ENCODE measurements around the gene ELMO3.

Gene ELMO3

GRCh38 chr16:67242138-67242730 is 43.3 kb downstream of the ELMO3 start:
- Histone ChIP-seq H3K9ac (ENCODE audit: low read length) (no peak overlapping the region), H3K79me2 (ENCODE audit: control insufficient read depth, insufficient read depth, low read length, poor library complexity) (peaks cover 5% of the 10 kb centered on the region), H3K79me1 (ENCODE audit: low read length) (peaks cover 34% of the 10 kb centered on the region), H3K23ac (ENCODE audit: low read length) (no peak overlapping the region), H2BK120ac (ENCODE audit: insufficient read depth, low read length, poor library complexity) (peak overlapping the region; percentile 28), H2AFZ (ENCODE audit: insufficient read depth, low read length, poor library complexity) (peak overlapping the region; percentile 2), H4K8ac (ENCODE audit: low read depth, low read length) (no peak overlapping the region), H2BK12ac (ENCODE audit: low read length) (peak overlapping the region; percentile 86), H3K4ac (ENCODE audit: low read depth, low read length) (peak overlapping the region; percentile 11), H2BK5ac (ENCODE audit: low read depth, low read length, poor library complexity) (peak overlapping the region; percentile 42), H3K27ac (ENCODE audit: low read depth, low read length) (peak overlapping the region; percentile 95), H3K4me1 (ENCODE audit: control insufficient read depth in 1 of 2, insufficient read depth in 2 of 2, low read length in 2 of 2) (peaks cover 44 to 50% of the 10 kb centered on the region in 2 experiments), H2AK5ac (ENCODE audit: low read length) (peak overlapping the region; percentile 60), H3K9me3 (ENCODE audit: insufficient read depth, low read depth, low read length) (no peaks in the 10 kb centered on the region), H4K12ac (ENCODE audit: low read depth, low read length) (no peak overlapping the region), H4K91ac (ENCODE audit: low read depth, low read length) (peak overlapping the region; percentile 97), H3K14ac (ENCODE audit: low read length) (peak overlapping the region; percentile 0), H3K36me3 (ENCODE audit: control insufficient read depth in 1 of 2, insufficient read depth in 2 of 2, low read length in 2 of 2) (peaks cover 13 to 14% of the 10 kb centered on the region in 2 experiments), H3K4me2 (ENCODE audit: low read length) (no peak overlapping the region), H3K4me3 (ENCODE audit: low read depth, low read length) (no peak overlapping the region), H3K18ac (ENCODE audit: low read length) (peak overlapping the region; percentile 17), H3K27me3 (ENCODE audit: insufficient read depth, low read length) (no peaks in the 10 kb centered on the region)
- no CpG with 5 or more reads among the region's 4 CpGs for WGBS (ENCODE audit: extremely low coverage, insufficient coverage, insufficient read length)
- no peak for DNase-seq

- Histone ChIP-seq H3K27ac (ENCODE audit: low read depth, low read length) (no peak overlapping the region), H3K4ac (ENCODE audit: low read depth, low read length) (no peak overlapping the region), H3K23ac (ENCODE audit: low read length) (no peak overlapping the region), H4K91ac (ENCODE audit: low read depth, low read length) (peak overlapping the region; percentile 67), H3K9me3 (ENCODE audit: insufficient read depth, low read depth, low read length) (no peaks in the 10 kb centered on the region), H3K14ac (ENCODE audit: low read length) (no peak overlapping the region), H3K4me2 (ENCODE audit: low read length) (no peak overlapping the region), H2BK5ac (ENCODE audit: low read depth, low read length, poor library complexity) (peak overlapping the region; percentile 11), H3K36me3 (ENCODE audit: control insufficient read depth in 1 of 2, insufficient read depth in 2 of 2, low read length in 2 of 2) (peaks cover 3 to 4% of the 10 kb centered on the region in 2 experiments), H3K79me1 (ENCODE audit: low read length) (peaks cover 35% of the 10 kb centered on the region), H4K12ac (ENCODE audit: low read depth, low read length) (no peak overlapping the region), H2AFZ (ENCODE audit: insufficient read depth, low read length, poor library complexity) (no peak overlapping the region), H2AK5ac (ENCODE audit: low read length) (peak overlapping the region; percentile 81), H3K18ac (ENCODE audit: low read length) (peak overlapping the region; percentile 16), H3K27me3 (ENCODE audit: insufficient read depth, low read length) (peaks cover 9% of the 10 kb centered on the region), H3K9ac (ENCODE audit: low read length) (no peak overlapping the region), H3K4me1 (ENCODE audit: control insufficient read depth in 1 of 2, insufficient read depth in 2 of 2, low read length in 2 of 2) (peaks cover 53 to 57% of the 10 kb centered on the region in 2 experiments), H4K8ac (ENCODE audit: low read depth, low read length) (no peak overlapping the region), H2BK120ac (ENCODE audit: insufficient read depth, low read length, poor library complexity) (peak overlapping the region; percentile 39), H2BK12ac (ENCODE audit: low read length) (peak overlapping the region; percentile 50), H3K4me3 (ENCODE audit: low read depth, low read length) (no peak overlapping the region), H3K79me2 (ENCODE audit: control insufficient read depth, insufficient read depth, low read length, poor library complexity) (peaks cover 5% of the 10 kb centered on the region)
- no peak for DNase-seq
- no CpG with 5 or more reads among the region's 4 CpGs for WGBS (ENCODE audit: extremely low coverage, insufficient coverage, insufficient read length)
Measured at GRCh38 chr16:67243481-67243880, 44.5 kb downstream of the ELMO3 start.

GRCh38 chr16:67244387-67245185 is 45.7 kb downstream of the ELMO3 start:
- H2BK12ac ChIP-seq (ENCODE audit: low read length), result peak overlapping the region; percentile 63
- no peak overlapping the region for H3K23ac ChIP-seq (ENCODE audit: low read length)
- H3K79me1 ChIP-seq (ENCODE audit: low read length), result peaks cover 37% of the 10 kb centered on the region
- H2BK120ac ChIP-seq (ENCODE audit: insufficient read depth, low read length, poor library complexity), result peak overlapping the region; percentile 43
- H3K4ac ChIP-seq (ENCODE audit: low read depth, low read length), result peak overlapping the region; percentile 9
- H4K8ac ChIP-seq (ENCODE audit: low read depth, low read length), result peak overlapping the region; percentile 64
- no peaks in the 10 kb centered on the region for H3K36me3 ChIP-seq (ENCODE audit: control insufficient read depth in 1 of 2, insufficient read depth in 2 of 2, low read length in 2 of 2)
- H3K9me3 ChIP-seq (ENCODE audit: insufficient read depth, low read depth, low read length), result no peaks in the 10 kb centered on the region
- H3K4me1 ChIP-seq (ENCODE audit: control insufficient read depth in 1 of 2, insufficient read depth in 2 of 2, low read length in 2 of 2), result peaks cover 60 to 64% of the 10 kb centered on the region in 2 experiments
- H4K91ac ChIP-seq (ENCODE audit: low read depth, low read length), result peak overlapping the region; percentile 67
- H3K14ac ChIP-seq (ENCODE audit: low read length), result peak overlapping the region; percentile 70
- peak overlapping the region; percentile 40 for H4K12ac ChIP-seq (ENCODE audit: low read depth, low read length)
- no CpG with 5 or more reads among the region's 5 CpGs for WGBS (ENCODE audit: extremely low coverage, insufficient coverage, insufficient read length)
- H3K27me3 ChIP-seq (ENCODE audit: insufficient read depth, low read length), result peaks cover 20% of the 10 kb centered on the region
- no peak overlapping the region for H3K4me3 ChIP-seq (ENCODE audit: low read depth, low read length)
- DNase-seq, result peak; percentile 60 to 61
- H3K4me2 ChIP-seq (ENCODE audit: low read length), result no peak overlapping the region
- H2AFZ ChIP-seq (ENCODE audit: insufficient read depth, low read length, poor library complexity), result no peak overlapping the region
- H2BK5ac ChIP-seq (ENCODE audit: low read depth, low read length, poor library complexity), result peak overlapping the region; percentile 36
- peak overlapping the region; percentile 77 for H2AK5ac ChIP-seq (ENCODE audit: low read length)
- peak overlapping the region; percentile 40 for H3K27ac ChIP-seq (ENCODE audit: low read depth, low read length)
- peaks cover 5% of the 10 kb centered on the region for H3K79me2 ChIP-seq (ENCODE audit: control insufficient read depth, insufficient read depth, low read length, poor library complexity)
- no peak overlapping the region for H3K9ac ChIP-seq (ENCODE audit: low read length)
- peak overlapping the region; percentile 74 for H3K18ac ChIP-seq (ENCODE audit: low read length)

- Histone ChIP-seq H4K8ac (ENCODE audit: low read depth, low read length) (no peak overlapping the region), H2AFZ (ENCODE audit: insufficient read depth, low read length, poor library complexity) (no peak overlapping the region), H3K27me3 (ENCODE audit: insufficient read depth, low read length) (peaks cover 26% of the 10 kb centered on the region), H3K4me2 (ENCODE audit: low read length) (no peak overlapping the region), H2BK12ac (ENCODE audit: low read length) (peak overlapping the region; percentile 63), H2AK5ac (ENCODE audit: low read length) (peak overlapping the region; percentile 75), H2BK120ac (ENCODE audit: insufficient read depth, low read length, poor library complexity) (peak overlapping the region; percentile 43), H4K91ac (ENCODE audit: low read depth, low read length) (peak overlapping the region; percentile 16), H3K79me1 (ENCODE audit: low read length) (peaks cover 37% of the 10 kb centered on the region), H3K9ac (ENCODE audit: low read length) (no peak overlapping the region), H3K4ac (ENCODE audit: low read depth, low read length) (peak overlapping the region; percentile 9), H3K4me3 (ENCODE audit: low read depth, low read length) (no peak overlapping the region), H3K9me3 (ENCODE audit: insufficient read depth, low read depth, low read length) (no peaks in the 10 kb centered on the region), H3K18ac (ENCODE audit: low read length) (peak overlapping the region; percentile 74), H3K14ac (ENCODE audit: low read length) (peak overlapping the region; percentile 70), H3K36me3 (ENCODE audit: control insufficient read depth in 1 of 2, insufficient read depth in 2 of 2, low read length in 2 of 2) (no peaks in the 10 kb centered on the region), H2BK5ac (ENCODE audit: low read depth, low read length, poor library complexity) (no peak overlapping the region), H3K4me1 (ENCODE audit: control insufficient read depth in 1 of 2, insufficient read depth in 2 of 2, low read length in 2 of 2) (peaks cover 60 to 64% of the 10 kb centered on the region in 2 experiments), H3K27ac (ENCODE audit: low read depth, low read length) (peak overlapping the region; percentile 93), H3K23ac (ENCODE audit: low read length) (no peak overlapping the region), H3K79me2 (ENCODE audit: control insufficient read depth, insufficient read depth, low read length, poor library complexity) (peaks cover 5% of the 10 kb centered on the region), H4K12ac (ENCODE audit: low read depth, low read length) (peak overlapping the region; percentile 7)
- WGBS (ENCODE audit: extremely low coverage, insufficient coverage, insufficient read length), result no CpG with 5 or more reads among the region's 4 CpGs
- DNase-seq, result no peak
Measured at GRCh38 chr16:67245186-67245585, 46.3 kb downstream of the ELMO3 start.

Data from trophoblast cell (in vitro differentiated cells and primary cell).